Tibial nerve (tissue), 4 donors: ENCODE results near the gene DUS1L. TPM values are rescaled to one million over a fixed set of nuclear protein-coding genes. Genes with fewer than 3 reads are reported as not detected.
A peak's percentile ranks its signal among the peaks of the same experiment; 100 is the strongest.

ENCODE experiments used
- DNase-seq, 2 donors: peaks; one replicate each; pipeline ENCODE4 v3.0.0-alpha.2; 2019; ENCODE audit warnings: low spot score in 2 of 2
- H3K27ac ChIP-seq, 4 donors: fragments of 200-600 bp; sonication (generic) in 3 of 4; one replicate each; pipeline ENCODE4 v1.5.1; 2017 to 2019; ENCODE audit warnings: mild to moderate bottlenecking in 1 of 4
- H3K27me3 ChIP-seq, 2 donors: fragments of 200-600 bp; sonication (generic) in 1 of 2; one replicate each; pipeline versions ENCODE4 v1.5.1 to v1.6.0; 2017 to 2019
- H3K36me3 ChIP-seq, 3 donors: fragments of 200-600 bp; sonication (generic); one replicate each; pipeline ENCODE4 v1.5.1; 2018 to 2019
- H3K4me1 ChIP-seq, 4 donors: fragments of 200-600 bp; sonication (generic) in 3 of 4; one replicate each; pipeline ENCODE4 v1.5.1; 2017 to 2019
- H3K4me3 ChIP-seq, 4 donors: fragments of 200-600 bp; sonication (generic) in 3 of 4; one replicate each; pipeline ENCODE4 v1.5.1; 2017 to 2019; ENCODE audit warnings: mild to moderate bottlenecking in 1 of 4, moderate library complexity in 1 of 4
- H3K9me3 ChIP-seq, 4 donors: fragments of 200-600 bp; sonication (generic) in 3 of 4; one replicate each; pipeline ENCODE4 v1.5.1; 2017 to 2019
- CTCF ChIP-seq, 5 experiments: fragments of 200-600 bp in 3 of 5; fragments of 450-650 bp in 2 of 5; sonication (generic) in 3 of 5; IDR thresholded peaks; one replicate each; pipeline ENCODE4 v1.5.1; 2016 to 2019; ENCODE audit warnings: antibody characterized with exemption in 5 of 5, mild to moderate bottlenecking in 3 of 5, moderate library complexity in 2 of 5
- EP300 ChIP-seq, 2 donors: sonication (generic); formaldehyde crosslinking; IDR thresholded peaks; one replicate each; pipeline ENCODE4 v1.6.1; 2017; ENCODE audit warnings: antibody characterized with exemption in 2 of 2, mild to moderate bottlenecking in 1 of 2
- POLR2A ChIP-seq, 2 donors: fragments of 450-650 bp; IDR thresholded peaks; one replicate each; pipeline ENCODE4 v1.6.1; 2017; ENCODE audit warnings: antibody characterized with exemption in 2 of 2, mild to moderate bottlenecking in 2 of 2, moderate library complexity in 2 of 2
- WGBS, 2 donors: methylation state at CpG; one replicate each; pipeline ENCODE4 v1.1.5; 2018; 5-methylcytosine and 5-hydroxymethylcytosine counted together
- total RNA-seq, 4 donors: library from RNA; depleted of rRNA; stranded (reverse); fragments of >200 nt; gene quantifications; one replicate each; pipeline ENCODE4 v1.1.0, GENCODE V29; 2016

The DUS1L gene
- total RNA-seq, 4 donors from 2014 or later = 85.2 to 179 (median 106) TPM

DNA sequence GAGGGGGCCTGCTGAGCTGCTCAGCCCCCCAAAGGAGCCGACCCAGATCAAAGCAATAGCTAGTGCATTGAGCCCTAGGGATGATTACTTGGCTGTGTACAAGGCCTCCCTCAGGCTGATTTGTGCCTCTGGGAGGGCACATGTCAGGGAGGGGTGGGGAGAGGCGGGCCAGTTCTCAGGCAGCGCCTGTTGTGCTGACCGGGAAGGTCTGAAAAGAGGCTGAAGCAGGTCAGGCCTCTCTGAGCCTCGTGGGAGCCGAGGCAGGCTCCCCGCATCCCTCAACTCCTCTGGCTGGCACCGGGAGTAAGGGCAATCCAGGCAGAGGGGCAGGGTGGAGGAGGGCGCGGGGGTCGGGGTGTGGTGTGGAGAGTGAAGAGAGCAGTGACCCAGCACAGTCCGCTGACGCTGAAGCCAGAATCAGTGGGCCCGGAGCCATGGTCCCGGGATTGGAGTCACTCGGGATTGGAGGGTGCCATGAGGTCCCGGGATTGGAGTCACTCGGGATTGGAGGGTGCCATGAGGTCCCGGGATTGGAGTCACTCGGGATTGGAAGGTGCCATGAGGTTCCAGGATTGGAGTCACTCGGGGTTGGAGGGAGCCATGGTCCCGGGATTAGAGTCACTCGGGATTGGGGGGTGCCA is 31.1 kb downstream of the DUS1L start:
- H3K4me3 ChIP-seq = no peak overlapping the region
- 67 to 71% methylated on average over 20 to 23 of the region's 23 CpGs for WGBS, 2 donors
- H3K27ac ChIP-seq = no peak overlapping the region
- H3K4me1 ChIP-seq = peaks cover 6 to 52% (median 30%) of the 10 kb centered on the region in 4 donors
- H3K27me3 ChIP-seq = peaks cover 0 to 12% of the 10 kb centered on the region in 2 donors
- peaks cover 0 to 10% (median 0%) of the 10 kb centered on the region in 3 donors for H3K36me3 ChIP-seq
- TF ChIP-seq CTCF (IDR thresholded peaks at IDR 0.05) = no peak
- TF ChIP-seq POLR2A (IDR thresholded peaks at IDR 0.05) = no peak
- TF ChIP-seq EP300 (IDR thresholded peaks at IDR 0.05) = no peak
- H3K9me3 ChIP-seq = no peaks in the 10 kb centered on the region
- no peak for DNase-seq

- H3K9me3 ChIP-seq = no peaks in the 10 kb centered on the region
- no peak overlapping the region for H3K4me3 ChIP-seq
- H3K27ac ChIP-seq = no peak overlapping the region
- TF ChIP-seq CTCF (IDR thresholded peaks at IDR 0.05) = no peak
- no peak for TF ChIP-seq EP300 (IDR thresholded peaks at IDR 0.05)
- 90 to 93% methylated on average over 18 to 32 of the region's 38 CpGs for WGBS, 2 donors
- peaks cover 0 to 12% of the 10 kb centered on the region in 2 donors for H3K27me3 ChIP-seq
- H3K36me3 ChIP-seq = peaks cover 0 to 20% (median 0%) of the 10 kb centered on the region in 3 donors
- no peak for DNase-seq
- peaks cover 6 to 52% (median 30%) of the 10 kb centered on the region in 4 donors for H3K4me1 ChIP-seq
Observed at GRCh38 chr17:82033359-82034085, 32.1 kb downstream of the DUS1L start.

DNA sequence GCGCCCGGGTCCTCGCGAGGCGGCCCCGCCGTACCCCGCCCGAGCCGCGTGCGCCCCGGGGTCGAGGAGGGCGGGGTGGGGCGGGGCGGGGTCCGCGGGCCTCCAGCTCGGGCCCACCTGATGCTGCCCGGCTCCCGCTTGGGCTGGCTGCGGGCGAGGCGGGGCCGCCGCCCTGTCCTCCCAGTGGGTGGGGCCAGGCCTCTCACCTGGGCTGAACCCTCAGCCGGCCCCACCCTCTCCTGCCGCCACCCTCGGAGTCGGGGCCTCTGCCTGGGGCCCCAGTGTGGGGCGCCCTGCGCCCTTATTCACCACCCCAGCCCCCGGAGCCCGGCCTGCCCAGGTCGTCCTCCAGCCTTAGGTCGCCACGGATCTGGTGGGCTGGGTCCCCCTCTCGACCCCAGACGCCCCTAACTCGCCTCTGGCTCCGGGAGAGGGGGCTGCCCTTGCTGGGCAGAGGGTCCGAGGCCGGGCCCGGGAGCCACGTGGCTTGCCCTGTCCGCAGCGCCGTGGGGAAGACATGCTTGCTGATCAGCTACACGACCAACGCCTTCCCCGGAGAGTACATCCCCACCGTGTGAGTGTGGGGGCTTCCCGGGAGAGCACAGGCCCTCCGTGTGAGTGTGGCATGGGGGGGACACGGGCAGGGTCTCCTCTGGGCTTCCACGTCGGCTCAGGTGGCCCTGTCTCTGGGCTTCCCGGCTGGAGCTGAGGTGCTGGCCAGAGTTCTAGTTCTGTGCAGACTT is 33.5 kb downstream of the DUS1L start:
- no peak for DNase-seq
- TF ChIP-seq EP300 (IDR thresholded peaks at IDR 0.05) = no peak
- no peak for TF ChIP-seq CTCF (IDR thresholded peaks at IDR 0.05)
- no peak for TF ChIP-seq POLR2A (IDR thresholded peaks at IDR 0.05)
- peak overlapping the region in 2 of 4 donors; percentile 15 to 57 for H3K4me3 ChIP-seq

GRCh38 chr17:82031303-82031884 is 34.2 kb downstream of the DUS1L start, which contains the start of gene RAC3:
TSS of gene RAC3 (plus strand) at chr17:82031678. CDS start at chr17:82031762, 84 bp downstream.
- WGBS, 2 donors = 0% methylated on average over 6 of the region's 96 CpGs; no CpG with 5 or more reads in 1 of the 2 donors
- H3K36me3 ChIP-seq = peaks cover 0 to 40% (median 0%) of the 10 kb centered on the region in 3 donors
- no peaks in the 10 kb centered on the region for H3K9me3 ChIP-seq
- peak within 1 kb of the TSS; percentile 22 to 57 (median 46) for H3K4me3 ChIP-seq
- DNase-seq = no peak
- H3K27ac ChIP-seq = peak within 1 kb of the TSS in 2 of 4 donors; percentile 35 to 59
- peaks cover 0 to 12% of the 10 kb centered on the region in 2 donors for H3K27me3 ChIP-seq
- no peak for TF ChIP-seq EP300 (IDR thresholded peaks at IDR 0.05)
- TF ChIP-seq CTCF (IDR thresholded peaks at IDR 0.05) = no peak
- no peak for TF ChIP-seq POLR2A (IDR thresholded peaks at IDR 0.05)
- peaks cover 4 to 39% (median 24%) of the 10 kb centered on the region in 4 donors for H3K4me1 ChIP-seq

More for the DNA sequence above, 33.5 kb downstream of the DUS1L start:
- 20 to 60% methylated on average over 1 to 33 of the region's 59 CpGs for WGBS, 2 donors
- H3K36me3 ChIP-seq = peaks cover 0 to 35% (median 0%) of the 10 kb centered on the region in 3 donors
- H3K9me3 ChIP-seq = no peaks in the 10 kb centered on the region
- no peak overlapping the region for H3K27ac ChIP-seq
- peaks cover 6 to 44% (median 28%) of the 10 kb centered on the region in 4 donors for H3K4me1 ChIP-seq
- H3K27me3 ChIP-seq = peaks cover 0 to 12% of the 10 kb centered on the region in 2 donors
